H1 (cell line): Measurements from ENCODE around the gene XPO6. TPM values are rescaled to one million over a fixed set of nuclear protein-coding genes. Genes with fewer than 3 reads are reported as not detected.

ENCODE experiments used
- CTCF ChIA-PET: fragments of 300-600 bp; sonication (Branson Sonifier 250); formaldehyde crosslinking; loops from one replicate; lab custom pipeline; 2021; ENCODE audit not compliant: partially characterized antibody; lab: Charles Lee
- POLR2A ChIA-PET: fragments of 300-600 bp; sonication (Branson Sonifier 250); formaldehyde crosslinking; loops from one replicate; lab custom pipeline; 2021; ENCODE audit warnings: inconsistent platforms; ENCODE audit not compliant: partially characterized antibody; lab: Charles Lee
- DNase-seq, 2 experiments: peaks; one replicate each; pipeline versions ENCODE4 v3.0.0 to v3.0.0-alpha.2; 2010 to 2022; ENCODE audit warnings: low spot score in 2 of 2, low read depth in 1 of 2, mixed read lengths in 1 of 2
- FAIRE-seq: peaks from 2 replicates; lab custom pipeline; 2011; peaks lifted over from hg19 to GRCh38; lab: Jason Lieb, UNC
- H2AFZ ChIP-seq: 2 replicates; pipeline ENCODE4 v1.8.1; 2012; ENCODE audit warnings: low read length, inconsistent platforms
- H2AK5ac ChIP-seq: 2 replicates; pipeline ENCODE4 v1.6.1; 2013; ENCODE audit warnings: low read depth, low read length
- H2BK120ac ChIP-seq: replicated peaks from 2 replicates; pipeline ENCODE3; 2013; ENCODE audit warnings: low read depth, low read length, inconsistent platforms
- H2BK12ac ChIP-seq: 2 replicates; pipeline ENCODE4 v1.6.1; 2013; ENCODE audit warnings: low read depth, low read length
- H2BK15ac ChIP-seq: 2 replicates; pipeline ENCODE4 v1.6.1; 2013; ENCODE audit warnings: low read length
- H2BK20ac ChIP-seq: 2 replicates; pipeline ENCODE4 v1.6.1; 2013; ENCODE audit warnings: low read length
- H2BK5ac ChIP-seq: 2 replicates; pipeline ENCODE4 v1.6.1; 2013; ENCODE audit warnings: low read depth, low read length
- H3K14ac ChIP-seq: 2 replicates; pipeline ENCODE4 v1.6.1; 2013; ENCODE audit warnings: inconsistent platforms; ENCODE audit not compliant: insufficient read length
- H3K18ac ChIP-seq: 2 replicates; pipeline ENCODE4 v1.6.1; 2013; ENCODE audit warnings: low read length; ENCODE audit errors: extremely low read depth
- H3K23ac ChIP-seq: 2 replicates; pipeline ENCODE4 v1.6.1; 2013; ENCODE audit warnings: inconsistent platforms; ENCODE audit not compliant: insufficient read length
- H3K23me2 ChIP-seq: 2 replicates; pipeline ENCODE4 v1.6.1; 2013; ENCODE audit warnings: low read depth, low read length
- H3K27ac ChIP-seq: 2 replicates; pipeline ENCODE4 v1.6.1; 2011; ENCODE audit warnings: low read depth, low read length, inconsistent platforms
- H3K27me3 ChIP-seq, 4 experiments: replicated peaks in 1 of 4; 1 replicate in 1 of 4; 2 replicates in 3 of 4; pipeline versions ENCODE4 v1.6.1 to v1.8.1; 2011 to 2013; ENCODE audit warnings: low read length in 3 of 4, mild to moderate bottlenecking in 3 of 4, inconsistent platforms in 2 of 4, mixed read lengths in 2 of 4, moderate library complexity in 1 of 4; ENCODE audit not compliant: control insufficient read depth in 3 of 4, insufficient read depth in 3 of 4; ENCODE audit errors: extremely low read depth in 1 of 4
- H3K36me3 ChIP-seq, 4 experiments: 2 replicates each; pipeline versions ENCODE4 v1.6.1 to v1.8.1; 2011 to 2013; ENCODE audit warnings: mild to moderate bottlenecking in 4 of 4, low read length in 3 of 4, moderate library complexity in 2 of 4, control low read depth in 1 of 4, inconsistent platforms in 1 of 4; ENCODE audit not compliant: insufficient read depth in 4 of 4, control insufficient read depth in 2 of 4
- H3K4ac ChIP-seq: replicated peaks from 2 replicates; pipeline ENCODE3; 2013; ENCODE audit warnings: low read length, low read depth, mixed read lengths, inconsistent platforms; ENCODE audit not compliant: insufficient read length
- H3K4me1 ChIP-seq, 4 experiments: replicated peaks in 1 of 4; 1 replicate in 1 of 4; 2 replicates in 3 of 4; pipeline versions ENCODE4 v1.6.1 to v1.8.1; 2011 to 2013; ENCODE audit warnings: low read length in 3 of 4, inconsistent platforms in 2 of 4, mixed read lengths in 1 of 4; ENCODE audit not compliant: insufficient read depth in 4 of 4, control insufficient read depth in 3 of 4
- H3K4me2 ChIP-seq, 2 experiments: 2 replicates each; pipeline versions ENCODE4 v1.6.1 to v1.8.1; 2011 to 2013; ENCODE audit warnings: low read depth in 2 of 2, low read length in 2 of 2, control low read depth in 1 of 2, inconsistent platforms in 1 of 2, mild to moderate bottlenecking in 1 of 2; ENCODE audit not compliant: insufficient read depth in 1 of 2
- H3K4me3 ChIP-seq, 4 experiments: fragments of 200-600, 300-600 bp in 1 of 4; sonication (generic), shearing (Covaris generic), sonication (Bioruptor Twin) in 1 of 4; 2 replicates each; pipeline versions ENCODE4 v1.5.1 to v1.8.1; 2011 to 2016; ENCODE audit warnings: low read length in 4 of 4, low read depth in 3 of 4, control low read depth in 2 of 4, inconsistent platforms in 2 of 4, mild to moderate bottlenecking in 2 of 4, mixed read lengths in 1 of 4, moderate library complexity in 1 of 4; ENCODE audit not compliant: insufficient read depth in 2 of 4; ENCODE audit errors: extremely low read depth in 1 of 4
- H3K56ac ChIP-seq: replicated peaks from 2 replicates; pipeline ENCODE3; 2013; ENCODE audit warnings: low read depth, mild to moderate bottlenecking, mixed read lengths, low read length, inconsistent platforms; ENCODE audit not compliant: insufficient read length
- H3K79me1 ChIP-seq: 2 replicates; pipeline ENCODE4 v1.6.1; 2013; ENCODE audit warnings: low read depth, low read length, control low read depth
- H3K79me2 ChIP-seq, 2 experiments: 2 replicates each; pipeline versions ENCODE4 v1.6.1 to v1.8.1; 2012 to 2013; ENCODE audit warnings: low read length in 2 of 2, mild to moderate bottlenecking in 2 of 2, inconsistent platforms in 1 of 2; ENCODE audit not compliant: insufficient read depth in 2 of 2, control insufficient read depth in 1 of 2
- H3K9ac ChIP-seq, 4 experiments: replicated peaks in 1 of 4; 1 replicate in 1 of 4; 2 replicates in 3 of 4; pipeline versions ENCODE4 v1.6.1 to v1.8.1; 2011 to 2013; ENCODE audit warnings: low read depth in 3 of 4, low read length in 3 of 4, control low read depth in 2 of 4, mild to moderate bottlenecking in 2 of 4, moderate library complexity in 2 of 4, inconsistent platforms in 1 of 4; ENCODE audit errors: extremely low read depth in 1 of 4
- H3K9me3 ChIP-seq, 2 experiments: 2 replicates each; pipeline versions ENCODE4 v1.6.1 to v1.8.1; 2012 to 2013; ENCODE audit warnings: mild to moderate bottlenecking in 2 of 2, moderate library complexity in 2 of 2, control low read depth in 1 of 2, inconsistent platforms in 1 of 2, low read depth in 1 of 2, low read length in 1 of 2, mixed read lengths in 1 of 2; ENCODE audit not compliant: insufficient read depth in 2 of 2
- H4K20me1 ChIP-seq, 2 experiments: replicated peaks in 1 of 2; 2 replicates each; pipeline versions ENCODE3 to v1.8.1; 2011 to 2013; ENCODE audit warnings: inconsistent platforms in 2 of 2, low read length in 2 of 2, mild to moderate bottlenecking in 1 of 2; ENCODE audit not compliant: insufficient read depth in 2 of 2, control insufficient read depth in 1 of 2
- H4K5ac ChIP-seq: 2 replicates; pipeline ENCODE4 v1.6.1; 2013; ENCODE audit warnings: low read length, low read depth, mixed read lengths, inconsistent platforms; ENCODE audit not compliant: insufficient read length
- H4K8ac ChIP-seq: 2 replicates; pipeline ENCODE4 v1.8.0; 2013; ENCODE audit warnings: mild to moderate bottlenecking, moderate library complexity, low read length, inconsistent platforms; ENCODE audit not compliant: insufficient read depth; ENCODE audit errors: extremely low read depth
- H4K91ac ChIP-seq: replicated peaks from 2 replicates; pipeline ENCODE3; 2013; ENCODE audit warnings: low read length, mixed read lengths, inconsistent platforms; ENCODE audit not compliant: insufficient read length
- NANOG ChIP-seq: IDR thresholded peaks from 2 replicates; pipeline ENCODE4 v1.6.1; 2011; ENCODE audit warnings: low read length, low read depth, mild to moderate bottlenecking, inconsistent platforms; ENCODE audit not compliant: insufficient read depth, poor library complexity, severe bottlenecking
- PHF8 ChIP-seq: fragments of 200-600 bp; sonication (generic); conservative IDR thresholded peaks from 2 replicates; pipeline ENCODE4 v1.7.1; 2012; ENCODE audit warnings: low read depth, mild to moderate bottlenecking, inconsistent platforms, low read length, moderate library complexity
- WGBS, 2 experiments: shearing (Covaris generic) in 1 of 2; methylation state at CpG; one replicate each; pipeline versions ENCODE4 v1.1.6 to v1.1.7; 2013 to 2015; ENCODE audit warnings: low lambda C conversion rate in 2 of 2, mixed read lengths in 2 of 2, inconsistent platforms in 1 of 2, low coverage in 1 of 2, missing lambda C conversion rate in 1 of 2; ENCODE audit not compliant: insufficient replicate concordance in 2 of 2, insufficient coverage in 1 of 2, insufficient read length in 1 of 2; ENCODE audit errors: extremely low coverage in 1 of 2, missing lambda C conversion rate in 1 of 2; 5-methylcytosine and 5-hydroxymethylcytosine counted together
- polyA plus RNA-seq, 7 experiments: library from polyadenylated mRNA; depleted of rRNA in 3 of 7; stranded (reverse) in 5 of 7; unstranded in 2 of 7; fragments of >200 nt in 5 of 7; fragments of 200-250 nt in 2 of 7; gene quantifications; 1 replicate in 5 of 7; 2 replicates in 1 of 7; 4 replicates in 1 of 7; pipeline versions ENCODE4 v1.2.1 to v1.2.3, GENCODE V29; 2011 to 2013; ENCODE audit warnings: missing spikeins in 2 of 7, mixed read lengths in 2 of 7
- total RNA-seq: library from RNA; stranded (reverse); fragmentation: NEBNext Ultra II Directional; extraction: Animal tissue kit (Norgen Biotek cat#: 25700); gene quantifications from 2 replicates; pipeline ENCODE4 v1.2.1, GENCODE V29; 2021

The XPO6 gene
- total and polyA plus RNA-seq, 2 of the 8 experiments (the other 6 are each of a cell fraction or from before 2014, with no cell fraction given) = 152 to 254 TPM

- ChIA-PET POLR2A (no interaction called here), CTCF (interaction anchor here (0.6 to 1.5 kb wide), 3 partner anchors 11 to 164 kb away, joined by 3 to 5 read pairs (median 3); no protein-coding TSS in a partner anchor)
- no peak overlapping the region for H2BK20ac ChIP-seq
- H2BK5ac ChIP-seq = no peak overlapping the region
- no peak overlapping the region for H3K23ac ChIP-seq
- H4K8ac ChIP-seq = no peak overlapping the region
- no peak overlapping the region for H2BK12ac ChIP-seq
- no peak overlapping the region; the same call in none of the 2 replicates for H3K18ac ChIP-seq
- H2BK120ac ChIP-seq = no peak overlapping the region
- no peaks in the 10 kb centered on the region for H3K9me3 ChIP-seq
- no peak overlapping the region for H3K14ac ChIP-seq
- FAIRE-seq (no peak), DNase-seq (no peak)
- 78% methylated on average over 11 of the region's 12 CpGs; no CpG with 5 or more reads in 1 of the 2 experiments for WGBS, 2 experiments
- peaks cover 23 to 48% (median 40%) of the 10 kb centered on the region in 4 experiments for H3K27me3 ChIP-seq
- no peak overlapping the region for H4K5ac ChIP-seq
- no peak overlapping the region for H2BK15ac ChIP-seq
- H3K4me1 ChIP-seq = peaks cover 0 to 3% (median under 1%) of the 10 kb centered on the region in 4 experiments; a peak in 2 of 7 replicates
- H3K9ac ChIP-seq = no peak overlapping the region
- no peak overlapping the region for H3K56ac ChIP-seq
- H2AFZ ChIP-seq = no peak overlapping the region
- no peak overlapping the region for H3K4ac ChIP-seq
- peaks cover 10% of the 10 kb centered on the region; the same call in 1 of the 2 replicates for H3K23me2 ChIP-seq
- no peaks in the 10 kb centered on the region; a peak in 2 of 8 replicates for H3K36me3 ChIP-seq
- H4K91ac ChIP-seq = no peak overlapping the region
- H3K4me2 ChIP-seq = no peak overlapping the region
- H3K79me2 ChIP-seq = no peaks in the 10 kb centered on the region
- no peaks in the 10 kb centered on the region for H4K20me1 ChIP-seq
- no peaks in the 10 kb centered on the region for H3K79me1 ChIP-seq
- no peak overlapping the region for H2AK5ac ChIP-seq
- H3K27ac ChIP-seq = no peak overlapping the region
- TF ChIP-seq PHF8 (no peak), NANOG (no peak)
- H3K4me3 ChIP-seq = no peak overlapping the region
These were observed 151.8 kb downstream of the XPO6 start for GRCh38 chr16:28059841-28060575.
